Measurements from ENCODE around the gene CRTAC1. TPM values are rescaled to one million over a fixed set of nuclear protein-coding genes. Genes with fewer than 3 reads are reported as not detected.

CRTAC1 gene
- total RNA-seq, 1 donor, result not detected

DNA sequence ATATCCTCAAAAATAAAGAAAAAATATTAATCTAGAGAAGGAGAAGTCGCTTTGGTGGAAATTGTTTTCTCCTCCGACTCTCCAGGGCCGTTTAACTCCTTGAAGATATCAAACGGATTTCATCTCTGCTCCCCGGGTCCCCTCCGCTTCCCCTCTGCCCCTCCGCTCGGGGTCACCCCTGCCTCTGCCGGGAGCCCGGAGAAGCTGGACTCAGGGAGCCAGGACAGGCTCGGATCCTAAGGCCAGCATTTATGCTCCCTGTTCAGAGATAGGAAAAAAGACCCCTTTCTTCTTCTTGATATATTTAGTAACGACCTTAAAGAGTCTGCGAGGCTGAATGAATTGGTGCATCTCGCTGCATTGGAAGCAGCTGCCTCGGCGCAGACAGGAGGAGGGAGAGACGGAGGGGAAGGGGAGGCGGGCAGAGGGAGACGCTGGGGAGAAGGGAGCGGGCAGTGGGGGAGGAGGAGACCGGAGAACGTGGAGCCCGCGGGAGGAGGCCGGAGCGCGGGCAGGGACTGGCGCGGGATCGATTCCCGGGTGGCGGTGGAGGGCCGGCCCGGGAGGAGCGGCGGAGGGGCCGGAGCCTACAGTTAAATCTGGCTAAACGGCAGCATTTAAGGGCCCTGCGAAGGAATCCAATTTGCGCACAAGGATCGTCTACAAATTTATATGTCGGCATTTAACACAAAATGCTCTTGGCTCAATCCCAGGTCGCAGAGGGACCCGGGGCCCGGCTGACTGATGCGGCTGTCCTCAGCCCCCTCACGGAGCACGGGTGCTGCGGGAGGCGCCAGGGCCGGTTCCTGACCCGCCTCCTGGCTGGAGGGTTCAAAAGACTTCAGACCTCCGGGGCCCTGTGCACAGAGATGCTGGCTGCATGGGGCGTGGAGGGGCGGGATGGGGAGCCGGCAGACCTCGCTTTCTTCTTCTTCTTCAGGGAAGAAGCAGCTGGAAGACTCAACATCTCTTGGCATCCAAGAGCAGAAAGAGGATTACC, 55.6 kb downstream of the CRTAC1 start:
- no peaks in the 10 kb centered on the region for H3K36me3 ChIP-seq (ENCODE audit: insufficient read depth, low read length)
- peak; percentile 37 for DNase-seq (ENCODE audit: insufficient read length, low spot score, missing footprints)
- no peak overlapping the region for H2AFZ ChIP-seq (ENCODE audit: low read length)
- peaks cover 27% of the 10 kb centered on the region for H3K27me3 ChIP-seq (ENCODE audit: insufficient read depth, low read length)
- no peaks in the 10 kb centered on the region for H3K79me2 ChIP-seq (ENCODE audit: insufficient read depth, low read length)
- no peaks in the 10 kb centered on the region for H3K9me3 ChIP-seq (ENCODE audit: low read depth, low read length)
- no peaks in the 10 kb centered on the region for H4K20me1 ChIP-seq (ENCODE audit: insufficient read depth, low read length)
- no peak overlapping the region for H3K27ac ChIP-seq (ENCODE audit: low read depth, low read length)
- no peak overlapping the region for H3K4me2 ChIP-seq (ENCODE audit: insufficient read depth, low read length)
- no peaks in the 10 kb centered on the region for H3K4me1 ChIP-seq (ENCODE audit: insufficient read depth, low read length)
- TF ChIP-seq, protein P1, sequence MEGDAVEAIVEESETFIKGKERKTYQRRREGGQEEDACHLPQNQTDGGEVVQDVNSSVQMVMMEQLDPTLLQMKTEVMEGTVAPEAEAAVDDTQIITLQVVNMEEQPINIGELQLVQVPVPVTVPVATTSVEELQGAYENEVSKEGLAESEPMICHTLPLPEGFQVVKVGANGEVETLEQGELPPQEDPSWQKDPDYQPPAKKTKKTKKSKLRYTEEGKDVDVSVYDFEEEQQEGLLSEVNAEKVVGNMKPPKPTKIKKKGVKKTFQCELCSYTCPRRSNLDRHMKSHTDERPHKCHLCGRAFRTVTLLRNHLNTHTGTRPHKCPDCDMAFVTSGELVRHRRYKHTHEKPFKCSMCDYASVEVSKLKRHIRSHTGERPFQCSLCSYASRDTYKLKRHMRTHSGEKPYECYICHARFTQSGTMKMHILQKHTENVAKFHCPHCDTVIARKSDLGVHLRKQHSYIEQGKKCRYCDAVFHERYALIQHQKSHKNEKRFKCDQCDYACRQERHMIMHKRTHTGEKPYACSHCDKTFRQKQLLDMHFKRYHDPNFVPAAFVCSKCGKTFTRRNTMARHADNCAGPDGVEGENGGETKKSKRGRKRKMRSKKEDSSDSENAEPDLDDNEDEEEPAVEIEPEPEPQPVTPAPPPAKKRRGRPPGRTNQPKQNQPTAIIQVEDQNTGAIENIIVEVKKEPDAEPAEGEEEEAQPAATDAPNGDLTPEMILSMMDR (IDR thresholded peaks at IDR 0.05; ENCODE audit: extremely low read depth, low read depth, low read length), result no peak
- H3K4me3 ChIP-seq (ENCODE audit: insufficient read depth, low read length), result no peak overlapping the region

GRCh38 chr10:97974100-97974499, 56.3 kb downstream of the CRTAC1 start:
- no peak overlapping the region for H3K4me3 ChIP-seq (ENCODE audit: insufficient read depth, low read length)
- no peaks in the 10 kb centered on the region for H3K79me2 ChIP-seq (ENCODE audit: insufficient read depth, low read length)
- H3K9me3 ChIP-seq (ENCODE audit: low read depth, low read length), result no peaks in the 10 kb centered on the region
- no peak overlapping the region for H3K27ac ChIP-seq (ENCODE audit: low read depth, low read length)
- no peaks in the 10 kb centered on the region for H3K36me3 ChIP-seq (ENCODE audit: insufficient read depth, low read length)
- TF ChIP-seq, protein P1 (IDR thresholded peaks at IDR 0.05; ENCODE audit: extremely low read depth, low read depth, low read length), result no peak
- H3K27me3 ChIP-seq (ENCODE audit: insufficient read depth, low read length), result peaks cover 27% of the 10 kb centered on the region
- peak; percentile 31 for DNase-seq (ENCODE audit: insufficient read length, low spot score, missing footprints)
- no peak overlapping the region for H3K4me2 ChIP-seq (ENCODE audit: insufficient read depth, low read length)
- no peaks in the 10 kb centered on the region for H4K20me1 ChIP-seq (ENCODE audit: insufficient read depth, low read length)
- H3K4me1 ChIP-seq (ENCODE audit: insufficient read depth, low read length), result no peaks in the 10 kb centered on the region
- H2AFZ ChIP-seq (ENCODE audit: low read length), result no peak overlapping the region

GRCh38 chr10:97969538-97970079, 60.8 kb downstream of the CRTAC1 start:
- TF ChIP-seq, protein P1 (IDR thresholded peaks at IDR 0.05; ENCODE audit: extremely low read depth, low read depth, low read length), result no peak

DNA sequence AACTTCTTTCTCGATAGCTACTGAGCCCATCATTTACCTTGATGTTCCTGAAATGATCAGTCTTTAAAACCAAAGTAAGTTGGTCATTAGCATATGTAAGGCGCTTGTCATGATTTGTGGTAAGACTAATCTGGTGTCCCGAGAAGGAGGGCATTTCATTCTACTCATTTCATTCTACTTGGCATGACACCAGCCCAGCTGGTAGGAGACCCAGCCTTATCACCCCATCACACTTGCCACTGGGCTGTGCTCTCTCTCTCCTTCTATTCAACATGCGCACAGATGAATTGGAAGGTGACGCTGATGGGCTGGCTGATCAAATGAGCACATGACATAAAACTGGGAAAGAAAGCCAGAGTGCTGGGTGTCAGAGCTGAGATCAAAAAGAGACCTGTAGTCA, 65.7 kb downstream of the CRTAC1 start:
- Histone ChIP-seq H3K4me1 (ENCODE audit: insufficient read depth, low read length) (no peaks in the 10 kb centered on the region), H3K36me3 (ENCODE audit: insufficient read depth, low read length) (no peaks in the 10 kb centered on the region), H3K27me3 (ENCODE audit: insufficient read depth, low read length) (no peaks in the 10 kb centered on the region), H4K20me1 (ENCODE audit: insufficient read depth, low read length) (no peaks in the 10 kb centered on the region), H3K4me2 (ENCODE audit: insufficient read depth, low read length) (no peak overlapping the region), H3K79me2 (ENCODE audit: insufficient read depth, low read length) (no peaks in the 10 kb centered on the region), H3K4me3 (ENCODE audit: insufficient read depth, low read length) (no peak overlapping the region), H3K27ac (ENCODE audit: low read depth, low read length) (no peak overlapping the region), H3K9me3 (ENCODE audit: low read depth, low read length) (no peaks in the 10 kb centered on the region), H2AFZ (ENCODE audit: low read length) (no peak overlapping the region)
- DNase-seq (ENCODE audit: insufficient read length, low spot score, missing footprints), result no peak
- TF ChIP-seq, protein P1 (IDR thresholded peaks at IDR 0.05; ENCODE audit: extremely low read depth, low read depth, low read length), result no peak

More at GRCh38 chr10:97969538-97970079, 60.8 kb downstream of the CRTAC1 start:
- Histone ChIP-seq H3K4me1 (ENCODE audit: insufficient read depth, low read length) (no peaks in the 10 kb centered on the region), H3K79me2 (ENCODE audit: insufficient read depth, low read length) (no peaks in the 10 kb centered on the region), H2AFZ (ENCODE audit: low read length) (no peak overlapping the region), H4K20me1 (ENCODE audit: insufficient read depth, low read length) (no peaks in the 10 kb centered on the region), H3K4me3 (ENCODE audit: insufficient read depth, low read length) (no peak overlapping the region), H3K9me3 (ENCODE audit: low read depth, low read length) (no peaks in the 10 kb centered on the region), H3K27me3 (ENCODE audit: insufficient read depth, low read length) (peaks cover 8% of the 10 kb centered on the region), H3K27ac (ENCODE audit: low read depth, low read length) (no peak overlapping the region), H3K4me2 (ENCODE audit: insufficient read depth, low read length) (no peak overlapping the region), H3K36me3 (ENCODE audit: insufficient read depth, low read length) (no peaks in the 10 kb centered on the region)
- no peak for DNase-seq (ENCODE audit: insufficient read length, low spot score, missing footprints)

Measured in osteoblast (primary cell).